Forelimb muscle (tissue), 1 donor: ENCODE data around the gene ST8SIA2. TPM values are rescaled to one million over a fixed set of nuclear protein-coding genes. Genes with fewer than 3 reads are reported as not detected.

ENCODE experiments used
- DNase-seq: peaks from one replicate; pipeline ENCODE4 v3.0.0-alpha.2; 2013; ENCODE audit warnings: low read depth
- polyA plus RNA-seq: library from polyadenylated mRNA; unstranded; fragments of 120-200 nt; gene quantifications from one replicate; pipeline ENCODE4 v1.2.1, GENCODE V29; 2013; ENCODE audit not compliant: insufficient read length

ST8SIA2 gene
- polyA plus RNA-seq, result 15.6 TPM

- no peak for DNase-seq
Measured at GRCh38 chr15:92393071-92393979, at the start of gene ST8SIA2. TSS of gene ST8SIA2 (plus strand) at chr15:92393881. CDS start at chr15:92394065, 184 bp downstream.

GRCh38 chr15:92343924-92344643 is 49.6 kb upstream of the ST8SIA2 start:
- DNase-seq, result no peak

- DNase-seq, result no peak
Measured at GRCh38 chr15:92346063-92346462, 47.6 kb upstream of the ST8SIA2 start.

GRCh38 chr15:92355307-92355706 is 38.4 kb upstream of the ST8SIA2 start:
- DNase-seq, result no peak

GRCh38 chr15:92361321-92362000 is 32.2 kb upstream of the ST8SIA2 start:
- no peak for DNase-seq

- no peak for DNase-seq
Measured at GRCh38 chr15:92362001-92362350, 31.7 kb upstream of the ST8SIA2 start.

- no peak for DNase-seq
Measured at GRCh38 chr15:92365084-92365483, 28.6 kb upstream of the ST8SIA2 start.

GRCh38 chr15:92365906-92366305 is 27.8 kb upstream of the ST8SIA2 start:
- DNase-seq, result no peak

- DNase-seq, result no peak
Measured at GRCh38 chr15:92366381-92366780, 27.3 kb upstream of the ST8SIA2 start.

- DNase-seq, result no peak
Measured at GRCh38 chr15:92375057-92375456, 18.6 kb upstream of the ST8SIA2 start.

- no peak for DNase-seq
Measured at GRCh38 chr15:92376109-92376508, 17.6 kb upstream of the ST8SIA2 start.

GRCh38 chr15:92377083-92377789 is 16.4 kb upstream of the ST8SIA2 start:
- no peak for DNase-seq

- no peak for DNase-seq
Measured at GRCh38 chr15:92383519-92384324, 10.0 kb upstream of the ST8SIA2 start.

GRCh38 chr15:92384381-92384780 is 9.3 kb upstream of the ST8SIA2 start:
- DNase-seq, result no peak

- DNase-seq, result no peak
Measured at GRCh38 chr15:92385096-92385495, 8.6 kb upstream of the ST8SIA2 start.

GRCh38 chr15:92391640-92392039 is 2.0 kb upstream of the ST8SIA2 start:
- no peak for DNase-seq

GRCh38 chr15:92392462-92392861 is 1.2 kb upstream of the ST8SIA2 start:
- no peak for DNase-seq

GRCh38 chr15:92393980-92394308 is 263 bp downstream of the ST8SIA2 start:
- DNase-seq, result no peak

- DNase-seq, result no peak
Measured at GRCh38 chr15:92394309-92395097, 822 bp downstream of the ST8SIA2 start.

- DNase-seq, result no peak
Measured at GRCh38 chr15:92395098-92395635, 1.5 kb downstream of the ST8SIA2 start.
